Activated CD4-positive, alpha-beta memory T cell treated with anti-CD3 and anti-CD28 coated beads, Interleukin-2, amount 10 ng/mL, durations not matched to agents 7 days and 5 days (primary cell): ENCODE measurements around the gene GPR171. TPM values are rescaled to one million over a fixed set of nuclear protein-coding genes. Genes with fewer than 3 reads are reported as not detected.
"Not testable (repeated sequence)": the region's sequence is repeated elsewhere in the genome, so short reads cannot be mapped to it uniquely, and the experiment has no call there.

ENCODE experiments used
- CTCF ChIA-PET: fragments of 350-600 bp; sonication (Branson Sonifier 250); formaldehyde crosslinking; loops from one replicate; lab custom pipeline; 2021; ENCODE audit warnings: antibody characterized with exemption, inconsistent platforms; lab: Charles Lee
- POLR2A ChIA-PET: fragments of 350-600 bp; sonication (Branson Sonifier 250); formaldehyde crosslinking; loops from one replicate; lab custom pipeline; 2021; ENCODE audit warnings: antibody characterized with exemption; lab: Charles Lee
- DNase-seq: peaks from one replicate; pipeline ENCODE4 v3.0.0-alpha.2; 2020
- H3K27ac Mint-ChIP-seq: one replicate; pipeline ENCODE4 v1.8.0; 2021; ENCODE audit warnings: mild to moderate bottlenecking, mixed read lengths
- H3K27me3 Mint-ChIP-seq: one replicate; pipeline ENCODE4 v1.8.0; 2021; ENCODE audit warnings: mixed read lengths
- H3K36me3 Mint-ChIP-seq: one replicate; pipeline ENCODE4 v1.8.0; 2021; ENCODE audit warnings: low read depth, mixed read lengths
- H3K4me1 Mint-ChIP-seq: one replicate; pipeline ENCODE4 v1.8.0; 2021; ENCODE audit warnings: mixed read lengths
- H3K4me3 Mint-ChIP-seq: one replicate; pipeline ENCODE4 v1.8.0; 2021; ENCODE audit warnings: mild to moderate bottlenecking, mixed read lengths
- H3K9me3 Mint-ChIP-seq: one replicate; pipeline ENCODE4 v1.8.0; 2021; ENCODE audit warnings: mixed read lengths
- total RNA-seq, 2 experiments: library from RNA; stranded (reverse); gene quantifications; one replicate each; pipeline ENCODE4 v1.2.3, GENCODE V29; 2021

Gene GPR171
- total RNA-seq, 2 experiments from 2014 or later, result 204 to 222 TPM

DNA sequence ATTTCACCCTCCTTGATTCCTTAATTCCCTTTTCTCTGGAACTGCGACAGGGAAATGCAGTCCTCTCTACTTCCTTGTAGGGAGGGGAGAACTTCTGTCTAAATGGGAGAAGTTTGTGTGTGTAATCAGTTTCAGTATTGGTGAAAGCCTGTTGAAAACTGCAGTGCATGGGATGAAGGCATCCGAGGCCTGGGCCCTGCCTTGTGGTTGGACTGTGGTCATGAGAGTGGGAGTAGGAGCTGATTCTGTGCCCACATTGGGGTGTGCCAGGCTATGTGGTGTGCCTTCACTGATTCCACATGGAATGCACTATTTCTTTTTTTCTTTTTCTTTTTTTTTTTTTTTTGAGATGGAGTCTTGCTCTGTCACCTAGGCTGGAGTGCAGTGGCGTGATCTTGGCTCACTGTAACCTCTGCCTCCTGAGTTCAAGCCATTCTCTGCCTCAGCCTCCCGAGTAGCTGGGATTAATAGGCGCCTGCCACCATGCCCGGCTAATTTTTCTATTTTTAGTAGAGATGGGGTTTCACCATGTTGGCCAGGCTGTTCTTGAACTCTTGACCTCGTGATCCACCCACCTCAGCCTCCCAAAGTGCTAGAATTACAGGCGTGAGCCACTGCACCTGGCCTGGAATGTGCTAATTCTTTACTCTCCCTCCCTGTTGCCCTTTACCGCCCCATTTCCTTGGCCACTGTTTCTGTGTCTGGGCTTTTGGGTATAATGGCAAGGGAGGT lies 32.9 kb downstream of the GPR171 start:
- DNase-seq, result peak; percentile 40
- not testable (repeated sequence) for H3K27me3 Mint-ChIP-seq, H3K36me3 Mint-ChIP-seq, H3K9me3 Mint-ChIP-seq, H3K4me3 Mint-ChIP-seq
- Mint-ChIP-seq H3K4me1 (peaks cover 52% of the 10 kb centered on the region), H3K27ac (peak overlapping the region; percentile 83)
- CTCF ChIA-PET, result interaction anchor here (1.0 to 7.5 kb wide), 8 partner anchors 13 to 116 kb away, joined by 3 to 89 read pairs (median 18); partner anchors contain the start of gene GPR171
- POLR2A ChIA-PET, result interaction anchor here (0.8 to 4.4 kb wide), 9 partner anchors 13 to 114 kb away, joined by 3 to 73 read pairs (median 6); partner anchors contain the start of gene GPR171

DNA sequence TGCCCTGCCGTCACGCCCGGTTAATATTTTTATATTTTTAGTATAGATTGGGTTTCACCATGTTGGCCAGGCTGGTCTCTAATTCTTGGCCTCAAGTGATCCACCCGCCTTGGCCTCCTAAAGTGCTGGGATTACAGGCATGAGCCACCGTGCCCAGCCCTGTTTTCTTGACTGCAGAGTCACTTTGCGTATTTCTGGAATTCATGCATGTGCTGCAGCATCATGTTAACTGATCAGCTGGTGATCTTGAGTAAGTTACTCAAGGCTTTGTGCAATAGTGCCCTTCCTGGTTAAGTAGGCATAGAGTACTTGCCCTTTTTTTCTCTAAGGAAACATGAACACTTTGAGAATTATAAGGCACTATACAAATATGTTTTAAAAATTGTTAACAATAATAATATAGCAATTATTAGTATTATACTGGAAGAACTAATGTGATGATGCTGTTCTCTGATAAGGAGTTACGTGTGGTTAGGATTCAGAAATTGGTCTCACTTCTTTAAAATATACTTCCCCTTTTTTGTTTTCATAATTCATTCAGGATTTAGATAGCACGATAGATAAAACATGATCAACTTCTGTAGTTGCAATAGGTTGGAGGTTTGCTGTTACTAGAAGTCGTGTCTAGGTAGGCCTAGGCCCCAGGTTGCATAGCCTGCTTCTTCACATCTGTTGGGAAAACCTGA lies 33.6 kb downstream of the GPR171 start:
- no peaks in the 10 kb centered on the region for H3K27me3 Mint-ChIP-seq
- H3K36me3 Mint-ChIP-seq, result no peaks in the 10 kb centered on the region
- H3K4me3 Mint-ChIP-seq, result no peak overlapping the region
- no peak for DNase-seq
- POLR2A ChIA-PET, result interaction anchor here (1.3 to 4.4 kb wide), 7 partner anchors 13 to 57 kb away, joined by 3 to 73 read pairs (median 11); partner anchors contain the start of gene GPR171
- H3K9me3 Mint-ChIP-seq, result no peaks in the 10 kb centered on the region
- peak overlapping the region; percentile 83 for H3K27ac Mint-ChIP-seq
- peaks cover 51% of the 10 kb centered on the region for H3K4me1 Mint-ChIP-seq
- CTCF ChIA-PET, result interaction anchor here (0.7 to 7.5 kb wide), 18 partner anchors 9 to 669 kb away, joined by 3 to 112 read pairs (median 10); partner anchors contain the start of genes GPR171 and P2RY14

DNA sequence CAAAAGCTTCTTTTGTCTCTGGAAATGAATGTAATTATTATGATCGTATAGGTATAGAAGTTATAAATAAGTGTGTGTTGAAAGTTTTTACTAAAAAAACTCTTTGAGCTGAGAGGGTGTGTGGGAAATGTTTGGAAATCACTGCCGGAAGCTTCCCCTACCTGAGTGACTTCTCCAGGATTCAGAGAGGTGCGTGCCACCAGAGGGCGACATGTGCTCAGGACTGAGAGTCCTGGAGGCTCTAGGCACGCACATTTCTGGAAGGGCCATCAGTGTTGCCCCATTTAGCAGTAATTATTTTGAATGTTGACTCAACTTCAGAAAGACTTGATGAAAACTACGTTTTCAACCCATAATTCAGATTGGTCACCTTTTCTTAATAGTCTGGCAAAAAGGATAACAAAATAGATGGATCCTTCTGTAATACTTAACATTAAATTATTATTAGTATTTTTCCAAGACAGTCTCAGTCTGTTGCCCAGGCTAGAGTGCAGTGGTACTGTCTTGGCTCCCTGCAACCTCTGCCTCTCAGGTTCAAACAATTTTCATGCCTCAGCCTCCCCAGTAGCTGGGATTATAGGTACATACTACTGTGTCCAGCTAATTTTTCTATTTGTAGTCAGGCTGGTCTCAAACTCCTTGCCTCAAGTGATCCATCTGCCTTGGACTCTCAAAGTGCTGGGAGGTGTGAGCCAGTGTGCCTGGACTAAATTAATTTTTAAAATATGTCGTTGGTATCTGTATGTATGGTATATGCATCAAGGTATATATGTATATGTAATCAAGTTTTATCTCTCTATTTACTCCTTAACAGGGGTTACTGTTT lies 34.5 kb downstream of the GPR171 start:
- H3K27me3 Mint-ChIP-seq, result no peaks in the 10 kb centered on the region
- H3K27ac Mint-ChIP-seq, result no peak overlapping the region
- POLR2A ChIA-PET, result interaction anchor here (1.2 to 2.9 kb wide), 7 partner anchors 14 to 116 kb away, joined by 3 to 14 read pairs (median 5); partner anchors contain the start of gene GPR171
- DNase-seq, result peak; percentile 86
- H3K4me3 Mint-ChIP-seq, result no peak overlapping the region
- H3K36me3 Mint-ChIP-seq, result no peaks in the 10 kb centered on the region
- H3K4me1 Mint-ChIP-seq, result peaks cover 48% of the 10 kb centered on the region
- CTCF ChIA-PET, result interaction anchor here (0.5 to 7.5 kb wide), 45 partner anchors 8 to 670 kb away, joined by 3 to 112 read pairs (median 5); partner anchors contain the start of genes GPR171, MED12L and P2RY14
- H3K9me3 Mint-ChIP-seq, result no peaks in the 10 kb centered on the region

DNA sequence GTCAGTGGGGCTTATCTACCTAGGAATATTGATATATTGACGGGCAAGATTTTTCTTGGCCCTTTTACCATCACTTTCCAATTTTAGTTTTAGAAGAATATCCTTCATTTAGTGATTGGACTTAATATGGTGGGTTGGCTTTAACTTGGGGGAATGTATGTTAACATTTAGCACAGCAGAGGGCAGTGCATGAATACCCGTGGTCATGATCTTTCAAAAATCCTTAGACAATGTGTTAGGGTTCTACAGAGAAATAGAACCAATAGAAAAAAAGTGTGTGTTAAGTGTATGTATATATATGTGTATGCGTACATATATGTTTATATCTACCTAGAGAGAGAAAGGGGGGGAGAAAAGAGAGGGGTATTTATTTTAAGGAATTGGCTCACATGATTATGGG lies 36.9 kb downstream of the GPR171 start:
- H3K27ac Mint-ChIP-seq, result no peak overlapping the region
- no peaks in the 10 kb centered on the region for H3K9me3 Mint-ChIP-seq
- H3K4me1 Mint-ChIP-seq, result peaks cover 28% of the 10 kb centered on the region
- no peaks in the 10 kb centered on the region for H3K36me3 Mint-ChIP-seq
- ChIA-PET CTCF (interaction anchor here (6.8 kb wide), 1 partner anchor 60 kb away, joined by 89 read pairs; no protein-coding TSS in a partner anchor), POLR2A (no interaction called here)
- no peak overlapping the region for H3K4me3 Mint-ChIP-seq
- peaks cover 1% of the 10 kb centered on the region for H3K27me3 Mint-ChIP-seq
- no peak for DNase-seq

DNA sequence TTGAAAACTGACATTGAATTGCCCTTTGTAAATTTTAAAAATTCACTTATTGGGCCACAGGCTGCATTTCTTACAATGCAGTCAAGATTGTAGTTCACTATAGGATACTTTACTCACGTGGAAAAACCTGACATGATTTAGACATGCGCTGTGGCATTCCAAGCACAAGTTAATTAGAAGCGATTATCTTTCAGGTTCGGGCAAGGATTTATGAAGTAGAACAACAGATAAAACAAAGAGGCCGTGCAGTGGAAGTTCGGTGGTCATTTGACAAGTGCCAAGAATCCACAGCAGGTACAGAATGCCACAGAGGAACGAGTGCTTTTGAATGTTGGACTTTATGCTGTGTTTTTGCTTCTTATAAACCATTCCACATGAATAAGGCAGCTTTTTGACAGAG lies 37.8 kb downstream of the GPR171 start:
- Mint-ChIP-seq H3K9me3 (no peaks in the 10 kb centered on the region), H3K36me3 (no peaks in the 10 kb centered on the region), H3K4me1 (peaks cover 19% of the 10 kb centered on the region), H3K27me3 (peaks cover 1% of the 10 kb centered on the region), H3K27ac (no peak overlapping the region), H3K4me3 (no peak overlapping the region)
- ChIA-PET POLR2A (no interaction called here), CTCF (no interaction called here)
- no peak for DNase-seq

DNA sequence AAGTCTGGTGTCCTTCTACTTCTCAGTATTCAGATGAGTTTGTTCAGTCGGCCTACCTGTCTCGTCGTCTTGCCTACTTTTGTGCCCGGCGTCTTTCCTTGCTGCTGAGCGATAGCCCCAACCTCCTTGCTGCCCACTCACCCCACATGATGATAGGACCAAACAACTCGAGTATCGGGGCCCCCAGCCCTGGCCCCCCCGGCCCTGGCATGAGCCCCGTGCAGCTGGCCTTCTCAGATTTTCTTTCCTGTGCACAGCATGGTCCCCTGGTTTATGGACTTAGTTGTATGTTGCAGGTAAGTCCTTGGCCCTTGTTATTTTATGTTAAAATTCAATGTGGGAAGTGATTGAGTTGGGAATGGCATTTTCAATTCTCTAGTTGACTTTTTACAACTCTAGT lies 43.2 kb downstream of the GPR171 start:
- ChIA-PET POLR2A (no interaction called here), CTCF (interaction anchor here (0.5 to 1.3 kb wide), 3 partner anchors 9 to 258 kb away, joined by 3 to 4 read pairs (median 3); no protein-coding TSS in a partner anchor)
- H3K4me3 Mint-ChIP-seq, result no peak overlapping the region
- no peak for DNase-seq
- H3K27me3 Mint-ChIP-seq, result peaks cover 1% of the 10 kb centered on the region
- no peaks in the 10 kb centered on the region for H3K9me3 Mint-ChIP-seq
- H3K36me3 Mint-ChIP-seq, result no peaks in the 10 kb centered on the region
- no peak overlapping the region for H3K27ac Mint-ChIP-seq
- H3K4me1 Mint-ChIP-seq, result no peaks in the 10 kb centered on the region

DNA sequence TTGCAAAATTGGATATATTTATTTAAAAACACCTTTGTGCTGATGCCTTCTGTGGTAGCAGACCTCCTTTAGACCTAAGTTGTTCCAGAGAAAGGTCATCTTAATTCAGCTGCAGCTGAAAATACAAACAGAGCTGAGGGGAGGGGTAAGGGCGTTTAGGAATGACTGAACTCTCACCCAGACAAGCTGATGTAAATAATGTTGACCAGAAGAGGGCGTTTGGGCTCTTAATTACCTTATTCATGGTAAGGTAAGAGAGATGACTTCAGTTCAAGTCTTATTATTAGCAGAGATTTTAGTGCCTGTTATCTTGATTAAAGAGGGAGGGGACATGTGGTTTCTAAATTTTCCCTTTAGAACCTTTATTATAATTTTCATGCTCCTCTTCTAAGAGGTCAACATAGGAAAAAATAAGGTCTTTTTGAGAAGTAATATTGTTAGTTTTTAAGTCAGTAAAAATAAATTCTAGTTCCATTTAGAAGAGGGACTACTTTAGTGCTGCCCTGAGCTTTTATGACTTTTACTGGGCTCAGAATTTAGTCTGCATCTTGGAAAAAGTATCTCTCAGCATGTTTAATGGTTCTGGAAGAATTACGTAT lies 46.3 kb downstream of the GPR171 start:
- Mint-ChIP-seq H3K27ac (no peak overlapping the region), H3K36me3 (no peaks in the 10 kb centered on the region), H3K27me3 (peaks cover under 1% of the 10 kb centered on the region), H3K9me3 (no peaks in the 10 kb centered on the region), H3K4me3 (no peak overlapping the region), H3K4me1 (no peaks in the 10 kb centered on the region)
- DNase-seq, result peak; percentile 21
- POLR2A ChIA-PET, result interaction anchor here (1.1 kb wide), 1 partner anchor 43 kb away, joined by 4 read pairs; no protein-coding TSS in a partner anchor
- CTCF ChIA-PET, result interaction anchor here (0.7 to 2.0 kb wide), 18 partner anchors 9 to 682 kb away, joined by 3 to 11 read pairs (median 4); partner anchors contain the start of gene GPR171

DNA sequence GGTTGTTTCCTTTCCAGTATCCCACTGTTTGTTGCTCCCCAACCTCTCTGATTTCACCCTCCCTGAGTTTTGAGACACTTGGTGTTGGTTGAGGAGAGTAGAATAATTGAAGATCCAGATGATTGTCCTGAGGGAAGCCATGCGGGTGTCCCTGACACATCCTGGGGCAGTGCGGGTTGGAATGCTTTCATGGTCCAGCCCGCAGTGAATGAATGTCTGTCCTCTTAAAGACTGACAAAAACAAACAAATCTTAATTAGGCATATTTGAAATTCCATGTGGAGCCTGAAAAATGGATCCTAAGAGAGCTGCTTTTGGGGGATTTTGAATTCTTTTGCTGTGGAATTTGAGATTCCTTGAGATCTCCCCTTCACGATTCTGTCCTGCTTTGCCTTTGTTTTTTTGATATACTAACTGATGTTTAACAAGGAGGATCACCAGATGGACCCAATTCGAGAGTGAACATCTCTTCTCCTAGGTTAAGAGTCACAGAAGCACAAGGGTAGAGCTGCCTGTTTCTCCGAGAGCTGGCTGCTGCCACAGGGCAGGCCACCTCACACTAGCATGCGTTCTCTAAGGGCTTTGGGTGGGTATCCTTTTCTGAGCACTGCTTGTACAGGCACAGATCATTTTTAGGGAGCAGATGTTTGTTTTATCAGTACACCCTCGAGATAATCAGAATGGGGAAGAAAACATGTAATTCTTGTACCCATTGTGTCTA lies 47.4 kb downstream of the GPR171 start:
- Mint-ChIP-seq H3K27ac (no peak overlapping the region), H3K4me1 (no peaks in the 10 kb centered on the region), H3K36me3 (no peaks in the 10 kb centered on the region), H3K27me3 (no peaks in the 10 kb centered on the region), H3K9me3 (no peaks in the 10 kb centered on the region), H3K4me3 (no peak overlapping the region)
- POLR2A ChIA-PET, result no interaction called here
- CTCF ChIA-PET, result interaction anchor here (0.7 to 2.0 kb wide), 13 partner anchors 8 to 683 kb away, joined by 3 to 11 read pairs (median 4); no protein-coding TSS in a partner anchor
- no peak for DNase-seq

DNA sequence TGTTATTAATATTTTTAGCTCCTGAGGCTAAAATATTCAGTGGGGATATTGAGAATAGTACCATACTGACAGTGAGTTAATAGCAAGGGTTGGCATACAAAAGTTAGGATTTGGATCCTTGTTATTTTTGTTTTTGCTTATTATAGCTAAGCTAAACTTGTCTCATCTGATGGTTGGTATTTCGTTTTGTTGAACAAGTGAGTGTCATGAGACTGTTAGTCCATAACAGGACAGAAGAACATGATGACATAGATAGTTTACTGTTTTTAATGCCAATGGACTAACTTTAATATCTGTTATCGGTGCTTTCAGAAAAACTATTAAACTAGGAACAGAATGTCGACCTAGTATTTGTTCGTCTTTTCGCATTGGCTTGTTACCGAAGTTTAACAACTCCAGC lies 48.5 kb downstream of the GPR171 start:
- Mint-ChIP-seq H3K9me3 (no peaks in the 10 kb centered on the region), H3K4me1 (no peaks in the 10 kb centered on the region), H3K36me3 (no peaks in the 10 kb centered on the region), H3K27ac (no peak overlapping the region), H3K4me3 (no peak overlapping the region), H3K27me3 (no peaks in the 10 kb centered on the region)
- CTCF ChIA-PET, result interaction anchor here (2.3 kb wide), 1 partner anchor 73 kb away, joined by 7 read pairs; no protein-coding TSS in a partner anchor
- POLR2A ChIA-PET, result no interaction called here
- no peak for DNase-seq

DNA sequence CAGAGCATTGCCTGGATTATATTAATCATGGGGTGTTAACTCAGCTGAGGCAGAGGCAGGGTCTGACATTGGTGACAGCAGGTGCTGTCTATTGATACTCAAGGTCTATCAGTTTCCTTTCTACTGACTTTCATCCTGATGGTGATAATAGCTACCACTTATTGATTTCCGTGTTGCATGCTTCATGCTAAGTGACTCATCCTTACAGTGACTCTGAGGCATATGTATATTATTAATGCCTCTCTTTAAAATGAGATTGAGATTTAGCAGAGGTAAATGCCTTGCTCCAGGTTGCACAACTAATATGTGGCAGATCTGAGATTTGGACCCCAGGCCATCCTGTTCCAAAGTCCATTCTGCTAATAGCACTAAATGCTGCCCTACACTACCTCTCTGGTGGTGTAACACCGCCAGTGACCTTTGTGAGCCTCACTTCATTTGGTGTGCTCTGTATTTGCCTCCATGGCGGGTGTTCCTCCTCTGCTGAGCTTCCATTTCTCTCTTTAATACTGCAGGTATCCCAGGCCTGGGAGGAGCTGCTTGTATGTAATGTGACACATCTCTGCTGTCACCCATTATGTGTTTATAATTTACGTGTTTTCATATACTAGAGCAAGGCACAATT lies 50.4 kb downstream of the GPR171 start:
- H3K27me3 Mint-ChIP-seq, result no peaks in the 10 kb centered on the region
- H3K4me1 Mint-ChIP-seq, result no peaks in the 10 kb centered on the region
- no peaks in the 10 kb centered on the region for H3K9me3 Mint-ChIP-seq
- no peak for DNase-seq
- no peaks in the 10 kb centered on the region for H3K36me3 Mint-ChIP-seq
- ChIA-PET CTCF (interaction anchor here (0.6 to 2.3 kb wide), 6 partner anchors 11 to 175 kb away, joined by 3 to 7 read pairs (median 4); no protein-coding TSS in a partner anchor), POLR2A (no interaction called here)
- no peak overlapping the region for H3K4me3 Mint-ChIP-seq
- no peak overlapping the region for H3K27ac Mint-ChIP-seq
